Measurements from ENCODE around the gene ULK1. TPM values are rescaled to one million over a fixed set of nuclear protein-coding genes. Genes with fewer than 3 reads are reported as not detected.

ULK1 gene
- total and polyA plus RNA-seq, 10 donors = 9.9 to 60.7 (median 46.7) TPM

GRCh38 chr12:131869871-131870418 lies 24.5 kb upstream of the ULK1 start:
- DNase-seq = no peak
- Histone ChIP-seq H3K36me3 (no peaks in the 10 kb centered on the region), H3K27me3 (replicated peaks in 1 of 7) (no peaks in the 10 kb centered on the region), H3K4me3 (no peak overlapping the region), H3K27ac (no peak overlapping the region), H3K9me3 (peaks cover 0 to 7% (median 0%) of the 10 kb centered on the region in 8 donors), H3K4me1 (peaks cover 0 to 28% (median 0%) of the 10 kb centered on the region in 6 donors)
- intact Hi-C loops (cut with DNase I; ENCODE audit: low total_unique reads) = no loop called here
- TF ChIP-seq POLR2AphosphoS5 (IDR thresholded peaks at IDR 0.05) (no peak), POLR2A (IDR thresholded peaks at IDR 0.05) (no peak)
- TF ChIP-seq, protein P1, sequence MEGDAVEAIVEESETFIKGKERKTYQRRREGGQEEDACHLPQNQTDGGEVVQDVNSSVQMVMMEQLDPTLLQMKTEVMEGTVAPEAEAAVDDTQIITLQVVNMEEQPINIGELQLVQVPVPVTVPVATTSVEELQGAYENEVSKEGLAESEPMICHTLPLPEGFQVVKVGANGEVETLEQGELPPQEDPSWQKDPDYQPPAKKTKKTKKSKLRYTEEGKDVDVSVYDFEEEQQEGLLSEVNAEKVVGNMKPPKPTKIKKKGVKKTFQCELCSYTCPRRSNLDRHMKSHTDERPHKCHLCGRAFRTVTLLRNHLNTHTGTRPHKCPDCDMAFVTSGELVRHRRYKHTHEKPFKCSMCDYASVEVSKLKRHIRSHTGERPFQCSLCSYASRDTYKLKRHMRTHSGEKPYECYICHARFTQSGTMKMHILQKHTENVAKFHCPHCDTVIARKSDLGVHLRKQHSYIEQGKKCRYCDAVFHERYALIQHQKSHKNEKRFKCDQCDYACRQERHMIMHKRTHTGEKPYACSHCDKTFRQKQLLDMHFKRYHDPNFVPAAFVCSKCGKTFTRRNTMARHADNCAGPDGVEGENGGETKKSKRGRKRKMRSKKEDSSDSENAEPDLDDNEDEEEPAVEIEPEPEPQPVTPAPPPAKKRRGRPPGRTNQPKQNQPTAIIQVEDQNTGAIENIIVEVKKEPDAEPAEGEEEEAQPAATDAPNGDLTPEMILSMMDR (IDR thresholded peaks at IDR 0.05 in 8 of 11, conservative IDR thresholded peaks at IDR 0.05 in 3 of 11) = no peak
- WGBS, 5 donors = 66 to 74% (median 70%) methylated on average over 16 of the region's 16 CpGs

GRCh38 chr12:131871677-131872076 lies 22.7 kb upstream of the ULK1 start:
- peak overlapping the region in 6 of 8 donors; percentile 11 to 81 (median 73) for H3K27ac ChIP-seq
- WGBS, 5 donors = 84 to 90% (median 89%) methylated on average over 6 of the region's 6 CpGs

GRCh38 chr12:131872154-131873051 lies 22.0 kb upstream of the ULK1 start:
- H3K27ac ChIP-seq = peak overlapping the region in 6 of 8 donors; percentile 11 to 81 (median 73)
- 49 to 78% (median 67%) methylated on average over 16 to 21 of the region's 21 CpGs for WGBS, 5 donors

More at GRCh38 chr12:131871677-131872076, 22.7 kb upstream of the ULK1 start:
- no peaks in the 10 kb centered on the region for H3K27me3 ChIP-seq (replicated peaks in 1 of 7)
- no peak overlapping the region for H3K4me3 ChIP-seq
- peaks cover 0 to 28% (median 0%) of the 10 kb centered on the region in 6 donors for H3K4me1 ChIP-seq
- H3K9me3 ChIP-seq = peaks cover 0 to 7% (median 0%) of the 10 kb centered on the region in 8 donors
- no peak for DNase-seq
- intact Hi-C loops (cut with DNase I; ENCODE audit: low total_unique reads) = no loop called here
- TF ChIP-seq POLR2A (IDR thresholded peaks at IDR 0.05) (no peak), POLR2AphosphoS5 (IDR thresholded peaks at IDR 0.05) (no peak)
- TF ChIP-seq, protein P1 (IDR thresholded peaks at IDR 0.05 in 8 of 11, conservative IDR thresholded peaks at IDR 0.05 in 3 of 11) = no peak
- no peaks in the 10 kb centered on the region for H3K36me3 ChIP-seq

More at GRCh38 chr12:131872154-131873051, 22.0 kb upstream of the ULK1 start:
- DNase-seq = peak; percentile 74
- no peak for TF ChIP-seq POLR2AphosphoS5 (IDR thresholded peaks at IDR 0.05)
- TF ChIP-seq, protein P1 (IDR thresholded peaks at IDR 0.05 in 8 of 11, conservative IDR thresholded peaks at IDR 0.05 in 3 of 11) = no peak
- no peak for TF ChIP-seq POLR2A (IDR thresholded peaks at IDR 0.05)
- H3K4me1 ChIP-seq = peaks cover 0 to 28% (median 0%) of the 10 kb centered on the region in 6 donors
- H3K9me3 ChIP-seq = peaks cover 0 to 7% (median 0%) of the 10 kb centered on the region in 8 donors
- intact Hi-C loops (cut with DNase I; ENCODE audit: low total_unique reads) = no loop called here
- H3K4me3 ChIP-seq = no peak overlapping the region
- H3K36me3 ChIP-seq = no peaks in the 10 kb centered on the region
- no peaks in the 10 kb centered on the region for H3K27me3 ChIP-seq (replicated peaks in 1 of 7)

Measured in spleen (tissue), 11 donors.